Fibroblast of peridontal ligament (primary cell): ENCODE data around the gene ERCC5.

Experiments
- DNase-seq: peaks from one replicate; pipeline ENCODE4 v3.0.0-alpha.2; 2010; ENCODE audit errors: extremely low read depth

ERCC5 gene

DNA sequence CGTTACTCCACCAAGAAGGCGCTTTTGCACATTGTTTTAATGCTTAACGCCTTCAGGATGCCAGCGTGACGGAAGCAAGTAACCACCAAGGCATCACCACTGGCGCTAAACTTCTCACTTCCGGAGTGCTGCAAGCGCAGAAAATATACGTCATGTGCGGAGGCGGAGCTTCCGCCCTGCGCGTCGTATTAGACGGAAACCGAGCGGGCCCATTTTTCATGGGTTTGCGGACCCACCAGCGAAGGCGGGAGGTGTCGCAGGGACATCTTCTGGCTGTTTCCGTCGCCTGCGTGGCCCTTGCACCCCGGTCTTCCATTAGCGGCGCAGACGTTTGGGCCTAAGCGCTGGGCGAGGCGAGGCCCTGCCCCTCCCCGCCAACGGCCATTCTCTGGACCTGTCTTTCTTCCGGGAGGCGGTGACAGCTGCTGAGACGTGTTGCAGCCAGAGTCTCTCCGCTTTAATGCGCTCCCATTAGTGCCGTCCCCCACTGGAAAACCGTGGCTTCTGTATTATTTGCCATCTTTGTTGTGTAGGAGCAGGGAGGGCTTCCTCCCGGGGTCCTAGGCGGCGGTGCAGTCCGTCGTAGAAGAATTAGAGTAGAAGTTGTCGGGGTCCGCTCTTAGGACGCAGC is at the start of gene ERCC5:
Gene ERCC5, plus strand, starts transcription at position 403 of the 631 bp plus-strand sequence. CDS start 235 bp downstream, outside the sequence.
- DNase-seq, result peak; percentile 96

DNA sequence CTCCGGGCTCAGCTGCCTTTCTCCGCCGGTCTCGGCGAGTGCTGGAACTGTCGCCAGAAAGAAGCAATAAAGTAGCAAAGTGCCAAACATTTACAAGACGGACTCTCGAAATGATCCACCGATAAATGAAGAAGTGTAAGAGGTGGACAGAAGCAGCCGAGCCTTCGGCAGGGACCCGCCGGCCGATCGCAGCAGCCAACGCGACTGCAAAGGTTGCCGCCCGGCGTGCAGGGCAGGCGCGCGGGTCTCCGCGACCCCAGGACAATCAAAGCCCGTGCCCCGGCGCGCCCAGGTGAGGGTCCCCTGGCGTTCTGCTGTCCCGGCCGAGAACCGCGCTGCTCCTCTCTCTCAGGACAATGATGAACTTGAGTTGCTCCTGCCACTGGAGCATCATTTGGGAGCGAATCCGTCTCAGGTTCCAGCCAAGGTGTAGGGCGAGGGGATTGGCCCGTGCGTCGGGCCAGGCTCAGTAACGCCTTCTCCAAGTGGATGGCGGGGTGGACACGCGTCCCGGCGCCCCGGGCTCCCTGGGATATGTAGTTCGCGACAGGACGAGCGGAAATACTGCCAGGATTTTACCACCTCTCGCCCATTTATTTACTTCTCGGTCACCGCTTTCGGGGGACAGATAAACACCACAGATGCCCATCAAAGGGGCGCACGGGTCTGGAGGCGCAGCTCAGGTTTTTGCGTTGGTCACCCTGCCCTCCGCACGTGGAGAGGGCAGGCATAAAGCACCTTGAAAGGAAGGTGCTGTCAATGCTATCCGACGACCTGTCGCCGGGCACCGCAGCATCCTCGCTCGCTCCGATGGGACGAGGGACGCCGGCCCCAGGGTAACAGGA is 47.0 kb upstream of the ERCC5 start, which contains the start of the genes BIVM and POGLUT2:
Gene BIVM, plus strand, starts transcription at position 539 of the 845 bp plus-strand sequence. CDS start 8,149 bp downstream, outside the sequence.
Gene POGLUT2, minus strand, starts transcription at position 396 of the 845 bp plus-strand sequence. Its CDS starts 306 bp downstream, at position 90.
- DNase-seq, result peak; percentile 87

DNA sequence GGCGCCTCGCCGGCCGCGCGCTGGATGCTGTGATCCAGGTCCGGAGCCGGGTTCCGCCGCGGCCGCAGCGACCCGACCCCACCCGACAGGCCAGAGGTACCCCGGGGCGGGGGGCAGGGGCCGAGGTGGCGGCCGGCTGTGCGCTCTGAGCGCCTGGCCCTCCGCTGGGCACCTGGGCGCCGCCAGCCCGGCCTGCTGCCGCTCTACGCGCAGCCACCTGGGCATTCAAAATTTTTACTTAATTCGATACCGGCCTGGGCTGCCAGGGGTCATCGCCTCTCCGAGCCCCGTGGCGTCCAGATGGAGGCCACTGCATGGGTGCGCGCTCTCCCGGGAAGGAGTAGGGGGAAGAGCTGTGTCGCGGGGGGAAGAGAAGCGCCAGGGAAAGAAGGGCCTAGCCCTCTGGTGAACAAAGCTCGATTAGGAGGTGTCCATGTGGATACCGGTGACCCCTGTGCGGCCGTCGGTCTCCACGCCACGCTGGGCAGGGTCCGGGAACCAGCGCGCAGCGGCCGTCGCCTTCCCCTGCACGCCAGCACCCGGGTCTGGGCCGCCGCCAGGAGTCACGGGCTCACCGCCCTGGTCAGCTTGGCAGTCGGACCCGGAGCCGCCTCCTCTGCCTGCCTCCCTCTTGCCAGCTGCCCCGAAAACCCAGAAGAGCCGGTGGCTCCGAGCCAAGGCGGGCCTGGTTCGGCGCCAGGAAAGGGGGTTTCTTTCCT is 46.2 kb upstream of the ERCC5 start:
- peak; percentile 17 for DNase-seq

DNA sequence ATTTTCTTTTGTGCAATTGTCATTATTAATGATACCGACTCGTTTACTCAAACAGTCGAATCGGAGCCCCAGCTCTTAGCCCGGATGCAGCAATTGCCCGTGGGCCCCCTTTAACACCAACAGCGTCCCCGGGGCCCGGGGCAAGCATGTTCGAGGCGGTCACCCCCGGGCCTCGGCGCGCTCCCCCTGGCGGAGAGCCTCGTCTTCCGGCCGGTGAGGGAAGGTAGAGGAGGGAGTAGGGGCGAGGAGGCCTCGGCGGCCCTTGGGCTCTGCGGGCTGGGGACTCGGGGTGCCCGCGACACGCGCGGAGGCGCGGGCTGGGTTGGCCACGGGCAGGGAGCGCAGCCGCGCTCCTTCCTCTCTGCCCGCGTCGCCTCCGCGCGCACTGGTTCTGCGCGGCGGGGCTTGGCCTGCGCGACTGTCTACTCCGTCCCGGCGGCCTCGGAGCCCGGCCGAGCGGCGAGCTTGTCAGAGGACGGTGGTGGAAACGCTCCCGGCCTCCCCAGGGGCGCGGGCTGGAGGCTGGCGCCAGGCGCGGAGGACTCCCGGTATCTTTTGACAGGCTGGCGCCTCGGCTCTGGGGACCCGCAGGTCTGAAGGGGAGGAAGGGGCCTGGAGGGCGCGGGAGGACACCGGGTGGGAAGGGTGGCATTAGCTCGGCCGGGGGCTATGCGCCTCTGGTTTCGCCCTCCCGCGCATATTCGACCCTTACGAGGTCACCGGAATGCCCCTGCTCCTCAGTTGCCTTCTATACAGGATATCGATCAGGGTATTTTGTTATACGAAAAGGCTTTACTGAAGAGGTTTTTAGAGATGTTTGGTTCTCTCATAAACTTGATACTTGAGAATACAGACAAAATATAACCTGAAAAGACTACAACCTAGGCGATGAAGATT is 45.4 kb upstream of the ERCC5 start:
- DNase-seq, result peak; percentile 66

DNA sequence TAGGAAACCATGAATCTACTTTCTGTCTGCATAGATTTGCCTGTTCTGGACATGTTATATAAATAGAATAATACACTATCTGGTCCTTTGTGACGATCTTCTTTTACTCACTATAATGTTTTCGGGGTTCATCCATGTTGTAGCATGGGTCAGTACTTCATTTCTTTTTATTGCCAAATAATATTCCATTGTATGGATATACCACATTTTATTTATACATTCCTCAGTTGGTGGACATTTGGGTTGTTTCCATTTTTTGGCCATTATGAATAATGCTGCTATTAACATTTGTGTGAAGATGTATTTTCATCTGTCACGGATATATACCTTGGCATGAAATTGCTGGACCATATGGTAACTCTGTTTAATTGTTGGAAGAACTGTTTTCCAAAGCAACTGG is 40.2 kb upstream of the ERCC5 start:
- no peak for DNase-seq

DNA sequence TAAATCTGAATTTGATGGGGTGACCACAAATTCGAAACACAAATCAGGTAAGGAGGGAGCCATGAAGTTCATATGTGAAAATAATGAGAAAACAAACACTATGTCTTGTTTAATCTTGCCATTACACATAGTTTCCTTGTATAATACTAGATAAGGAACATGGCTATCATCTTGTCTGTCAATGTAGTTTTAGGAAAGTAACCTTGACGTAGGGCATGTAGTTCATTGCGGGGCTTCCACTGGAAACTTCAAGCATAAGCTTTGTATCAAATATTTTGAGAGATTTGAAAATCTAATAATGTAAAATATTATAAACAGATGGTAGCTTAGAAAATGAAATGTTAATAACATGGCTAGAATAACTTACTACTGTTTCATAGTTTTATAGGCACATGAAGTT is 38.1 kb upstream of the ERCC5 start:
- no peak for DNase-seq

DNA sequence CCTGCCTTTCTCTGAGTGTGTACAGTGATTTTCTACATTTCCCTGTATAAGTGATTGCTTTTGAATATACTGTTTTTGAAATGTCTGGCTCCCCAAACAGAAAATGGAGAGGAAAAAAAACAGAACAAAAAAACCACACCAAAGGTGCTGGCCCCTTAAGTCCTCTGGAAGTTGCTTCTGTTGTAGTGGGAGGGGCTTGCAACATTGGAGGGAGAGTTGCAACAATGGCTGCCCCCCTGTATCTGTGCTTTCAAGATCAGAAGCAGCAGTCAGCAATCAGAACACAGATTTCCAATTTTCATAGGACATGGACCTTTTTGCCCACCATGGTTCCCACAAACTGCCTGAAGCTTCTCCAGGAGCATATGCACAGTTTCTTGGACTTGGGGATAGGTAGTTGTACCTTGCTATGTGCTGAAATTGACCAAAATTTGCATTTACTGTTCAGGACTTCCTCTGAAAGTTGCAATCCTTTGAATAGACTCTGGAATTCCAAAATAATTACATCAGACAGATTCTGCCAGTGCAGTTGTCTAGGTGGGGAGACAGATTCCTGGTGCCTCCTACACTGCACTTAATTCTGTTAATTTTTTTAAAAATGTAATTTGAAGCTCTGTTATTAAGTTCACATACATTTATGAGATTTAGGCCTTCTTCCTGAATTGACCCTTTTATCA is 33.1 kb upstream of the ERCC5 start:
- no peak for DNase-seq

DNA sequence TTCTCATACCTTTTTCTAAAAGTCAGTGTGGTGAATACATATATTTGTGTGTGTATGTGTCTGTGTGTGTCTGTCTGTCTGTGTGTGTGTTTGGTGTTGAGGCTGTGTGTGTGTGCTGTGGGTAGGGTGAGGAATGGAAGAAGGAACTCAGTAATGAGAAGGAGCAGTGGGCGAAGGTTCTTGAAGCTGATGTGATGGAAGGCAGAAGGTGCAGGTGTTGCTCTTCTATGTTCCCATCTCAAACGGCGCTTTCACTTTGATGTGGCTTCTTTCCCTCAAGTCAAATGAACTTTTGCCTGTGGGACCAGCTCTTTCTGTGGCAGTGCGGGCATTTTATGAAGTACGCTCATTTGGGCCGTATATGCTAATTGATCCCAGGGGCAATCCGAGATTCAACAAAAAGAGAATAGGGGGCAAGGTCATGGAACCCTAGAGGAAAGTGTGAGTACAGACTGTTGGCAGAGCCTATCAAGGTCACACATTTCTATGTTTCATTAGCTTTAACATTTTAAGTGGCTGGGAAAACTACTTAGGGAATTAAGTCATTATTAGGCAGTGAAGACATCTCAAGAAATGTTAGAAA is 31.7 kb upstream of the ERCC5 start:
- DNase-seq, result no peak

DNA sequence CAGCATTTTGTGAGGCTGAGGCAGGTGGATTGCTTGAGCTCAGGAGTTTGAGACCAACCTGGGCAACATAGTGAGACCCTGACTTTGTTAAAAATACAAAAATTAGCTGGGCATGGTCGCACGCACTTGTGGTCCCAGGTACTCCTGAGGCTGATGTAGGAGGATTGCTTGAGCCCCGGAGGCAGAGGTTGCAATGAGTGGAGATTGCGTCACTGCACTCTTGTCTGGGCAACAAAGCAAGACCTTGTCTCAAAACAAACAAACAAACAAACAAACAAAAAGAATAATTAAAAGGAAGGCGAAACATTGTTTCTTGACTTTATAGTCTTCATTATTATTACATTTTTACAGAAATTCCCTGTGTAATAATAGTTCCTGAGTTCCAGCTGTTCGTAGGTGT is 31.0 kb upstream of the ERCC5 start:
- DNase-seq, result no peak

DNA sequence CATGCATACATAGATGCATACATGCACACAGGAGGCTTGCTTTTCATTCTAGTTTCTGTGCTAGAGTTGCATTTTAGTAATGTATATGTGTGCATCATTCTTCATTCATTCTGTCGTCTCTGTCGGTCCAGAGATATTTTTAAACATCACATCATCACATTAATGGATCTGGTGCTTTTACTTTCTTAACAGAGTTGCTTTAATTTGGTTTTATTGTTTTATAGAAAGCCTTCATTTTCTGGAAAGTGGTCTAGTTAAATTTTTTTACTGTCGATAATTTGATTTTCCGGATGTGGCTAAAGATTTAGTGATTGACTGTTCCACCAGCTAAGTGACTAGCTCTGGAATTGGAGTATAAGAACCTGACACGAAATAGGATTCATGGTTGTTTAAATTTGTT is 30.0 kb upstream of the ERCC5 start:
- DNase-seq, result no peak

DNA sequence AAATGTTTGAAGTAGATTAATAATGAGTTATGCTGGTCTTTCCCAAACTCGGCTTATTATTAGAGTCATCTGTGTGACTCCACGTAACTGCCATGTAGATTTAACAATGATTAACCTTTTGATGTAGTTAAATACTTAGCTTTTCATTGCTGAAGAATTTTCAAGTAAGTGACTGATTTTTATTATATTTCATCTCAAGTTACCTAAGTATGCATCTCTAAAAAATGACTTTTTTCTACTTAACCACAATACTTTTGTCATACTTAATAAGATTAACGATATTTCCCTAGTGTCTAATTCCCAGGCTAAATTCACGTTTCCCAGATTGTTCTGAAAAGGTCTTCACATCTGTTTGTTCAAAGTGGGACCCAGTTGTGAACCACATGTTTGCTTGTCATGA is 29.1 kb upstream of the ERCC5 start:
- no peak for DNase-seq

DNA sequence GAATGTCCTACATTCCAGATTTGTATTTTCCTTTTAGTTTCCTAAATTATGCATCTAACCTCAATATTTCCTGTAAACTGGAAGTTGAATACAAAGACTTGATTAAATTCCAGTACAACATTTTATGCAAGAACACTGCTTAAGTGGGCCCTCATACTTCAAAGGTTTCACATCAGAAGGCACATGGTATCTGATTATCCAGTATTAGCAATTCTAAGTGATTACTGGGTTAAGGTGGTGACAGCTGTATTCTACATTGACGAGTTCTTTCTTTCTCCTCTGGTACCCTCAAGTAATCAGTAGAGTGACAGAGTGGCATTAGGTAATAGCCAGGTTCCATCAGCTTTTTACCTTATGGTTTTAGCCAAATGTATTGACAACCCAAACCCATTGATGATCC is 28.6 kb upstream of the ERCC5 start:
- no peak for DNase-seq

DNA sequence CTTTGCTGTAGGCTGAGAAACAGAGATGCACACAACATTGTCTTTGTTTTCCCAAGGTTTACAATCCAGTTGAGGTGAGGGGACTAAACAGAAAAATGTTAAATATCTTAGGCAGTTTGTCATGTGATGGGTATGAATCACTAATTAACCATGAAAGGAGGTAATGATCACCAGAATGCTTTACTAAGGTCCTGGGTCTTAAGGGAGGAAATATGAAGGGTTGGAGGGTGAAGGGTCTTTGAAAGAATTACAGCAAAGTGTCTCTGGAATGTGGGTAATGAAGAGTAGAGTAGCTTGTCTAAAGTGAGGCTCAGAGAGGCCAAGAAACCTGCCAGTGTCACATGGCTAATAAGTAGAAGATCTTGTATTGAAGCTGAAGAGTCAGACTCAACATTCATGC is 27.9 kb upstream of the ERCC5 start:
- no peak for DNase-seq

DNA sequence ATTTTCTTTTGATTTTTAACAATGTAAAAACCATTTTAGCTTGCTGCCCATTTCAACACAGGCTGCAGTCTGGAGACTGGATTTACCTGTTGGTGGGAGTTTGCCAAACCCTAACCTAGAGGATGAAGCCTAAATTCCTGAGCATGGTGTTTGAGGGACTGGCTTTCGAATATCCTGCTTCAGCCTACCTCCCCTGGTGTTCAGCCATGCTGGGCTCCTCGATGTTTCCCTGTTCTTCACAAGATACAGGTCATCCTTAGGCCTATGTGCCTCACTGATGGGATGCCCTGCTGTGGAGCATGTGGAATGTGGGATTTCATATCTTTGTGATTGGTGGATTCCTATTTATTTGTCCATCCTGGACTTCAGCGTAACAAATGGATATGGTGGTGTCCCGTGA is 20.4 kb upstream of the ERCC5 start:
- DNase-seq, result no peak

DNA sequence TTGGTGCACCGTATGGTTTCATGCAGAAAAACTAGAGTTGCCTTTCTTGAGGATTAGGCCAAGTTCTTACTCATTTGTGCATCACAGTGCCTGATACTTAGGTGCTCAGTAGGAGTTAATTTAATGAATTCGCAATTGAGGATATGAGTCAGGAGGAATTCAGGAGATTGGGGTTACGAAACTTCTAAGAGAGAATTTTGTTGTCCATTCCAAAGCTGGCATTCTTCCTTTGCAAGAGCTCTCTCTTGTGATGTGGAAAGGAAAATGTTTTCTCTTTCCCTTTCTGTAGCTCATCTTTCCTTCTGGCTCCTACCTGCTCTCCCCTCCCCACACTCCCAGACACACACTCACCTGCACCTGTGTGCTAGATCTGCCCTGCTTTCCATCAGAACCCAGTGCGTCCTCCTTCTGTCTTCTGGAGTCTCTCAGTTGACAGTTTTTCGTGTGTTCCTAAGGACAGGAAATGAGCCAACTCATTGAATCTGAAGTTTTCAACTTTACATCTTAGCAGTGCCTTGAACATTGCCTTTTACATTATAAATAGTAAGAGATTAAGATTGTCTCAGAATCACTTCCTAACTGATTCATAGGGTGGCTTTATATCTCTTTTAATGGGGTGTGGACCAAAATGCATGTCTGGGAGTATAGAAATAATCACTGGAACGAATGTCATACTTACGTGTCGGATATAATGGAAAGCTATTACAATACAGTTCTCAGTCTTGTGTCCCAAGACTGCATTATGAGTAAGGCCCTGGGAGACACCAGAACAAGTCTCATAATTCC is 19.7 kb upstream of the ERCC5 start:
- DNase-seq, result peak; percentile 93

DNA sequence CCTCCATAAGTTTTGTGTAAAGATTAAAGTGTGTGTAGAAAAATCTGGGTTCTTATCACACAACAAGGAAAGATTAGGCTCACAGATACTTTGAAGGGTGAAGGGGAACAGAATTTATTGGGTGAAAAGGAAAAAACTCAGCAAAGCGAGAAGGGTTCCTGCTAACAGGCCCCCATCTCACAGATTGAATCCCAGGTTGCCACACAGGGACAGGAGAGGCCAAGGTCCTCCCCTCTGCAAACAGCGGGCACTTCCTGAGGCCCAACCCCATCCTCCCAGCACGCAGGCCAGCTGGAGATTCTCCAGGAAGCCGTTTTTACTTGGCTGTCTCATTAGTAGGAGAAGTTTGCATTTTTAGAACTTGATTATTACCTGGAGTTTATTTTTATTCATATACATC is 15.2 kb upstream of the ERCC5 start:
- no peak for DNase-seq

DNA sequence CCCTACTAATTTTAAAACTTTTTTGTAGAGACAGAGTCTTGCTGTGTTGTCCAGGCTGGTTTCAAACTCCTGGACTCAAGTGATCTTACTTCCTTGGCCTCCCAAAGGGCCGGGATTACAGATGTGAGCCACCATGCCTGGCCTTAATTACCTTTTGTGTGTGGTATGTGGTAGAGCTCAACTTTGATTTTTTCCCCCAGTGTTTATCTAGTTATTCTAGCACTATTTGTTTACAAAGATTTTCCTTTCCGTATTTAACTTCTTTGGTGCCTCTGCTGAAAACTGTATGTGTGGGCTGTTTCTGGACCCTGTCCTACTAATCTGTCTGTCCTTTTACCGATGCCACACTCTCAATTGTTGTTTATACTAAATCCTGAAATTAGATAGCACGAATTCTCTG is 9.4 kb upstream of the ERCC5 start:
- no peak for DNase-seq

DNA sequence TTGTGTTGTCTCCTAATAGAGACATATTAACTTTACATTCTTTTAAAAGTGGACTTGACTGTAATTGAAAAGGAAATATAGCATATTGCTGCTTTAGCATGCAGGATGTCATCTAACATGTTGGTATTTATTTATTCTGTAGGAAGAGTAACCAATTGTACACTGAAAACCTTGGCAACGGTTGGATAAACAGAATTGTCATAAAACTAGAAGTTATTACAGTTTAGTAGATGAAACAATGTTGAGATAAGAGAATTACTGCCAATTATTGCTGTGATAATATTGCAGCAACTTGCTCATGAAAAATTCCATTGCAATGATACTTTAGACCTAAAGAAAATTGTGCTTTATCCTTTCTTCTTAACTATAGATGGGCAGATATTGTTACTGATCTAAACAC is 7.6 kb upstream of the ERCC5 start:
- no peak for DNase-seq

DNA sequence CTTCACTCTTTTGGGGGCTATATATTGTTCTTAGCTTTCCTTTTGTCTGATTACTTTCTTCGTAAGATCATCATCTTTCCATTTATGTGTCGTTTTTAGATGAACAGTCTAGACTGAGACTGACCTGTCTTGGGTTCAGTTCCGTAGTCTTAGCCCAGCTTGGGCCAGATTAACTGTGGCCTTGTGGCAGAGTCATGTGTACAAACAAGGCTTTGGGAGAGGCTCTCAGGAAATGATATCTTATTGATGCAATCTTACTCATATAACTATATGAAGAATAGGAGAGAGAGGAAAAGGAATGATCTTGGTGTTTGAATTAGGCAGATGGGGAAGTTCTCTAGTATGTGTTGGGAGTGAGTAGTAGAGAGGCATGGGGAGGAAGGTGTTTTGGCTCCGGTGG is 6.8 kb upstream of the ERCC5 start:
- DNase-seq, result no peak

DNA sequence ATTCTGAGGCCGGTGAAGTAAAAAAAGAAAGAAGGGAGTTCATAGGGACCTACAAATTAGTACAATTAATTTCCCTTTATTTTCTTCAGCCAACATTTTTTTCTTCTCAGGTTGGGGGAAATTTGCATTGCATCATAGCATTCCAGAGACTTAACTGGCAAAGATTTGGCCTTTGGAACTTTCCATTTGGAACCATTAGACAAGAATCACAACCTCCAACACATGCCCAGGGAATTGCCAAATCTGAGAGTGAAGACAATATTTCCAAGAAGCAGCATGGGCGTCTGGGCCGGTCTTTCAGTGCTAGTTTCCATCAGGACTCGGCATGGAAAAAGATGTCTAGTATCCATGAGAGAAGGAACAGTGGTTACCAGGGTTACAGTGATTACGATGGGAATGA is 6.4 kb upstream of the ERCC5 start:
- peak; percentile 36 for DNase-seq
